Retina (tissue), 1 donor: ENCODE data around the gene WNK2.
"Not testable (repeated sequence)": the region's sequence is repeated elsewhere in the genome, so short reads cannot be mapped to it uniquely, and the experiment has no call there.

Experiments used
- DNase-seq: peaks from one replicate; pipeline ENCODE4 v3.0.0-alpha.2; 2016

WNK2 gene

DNA sequence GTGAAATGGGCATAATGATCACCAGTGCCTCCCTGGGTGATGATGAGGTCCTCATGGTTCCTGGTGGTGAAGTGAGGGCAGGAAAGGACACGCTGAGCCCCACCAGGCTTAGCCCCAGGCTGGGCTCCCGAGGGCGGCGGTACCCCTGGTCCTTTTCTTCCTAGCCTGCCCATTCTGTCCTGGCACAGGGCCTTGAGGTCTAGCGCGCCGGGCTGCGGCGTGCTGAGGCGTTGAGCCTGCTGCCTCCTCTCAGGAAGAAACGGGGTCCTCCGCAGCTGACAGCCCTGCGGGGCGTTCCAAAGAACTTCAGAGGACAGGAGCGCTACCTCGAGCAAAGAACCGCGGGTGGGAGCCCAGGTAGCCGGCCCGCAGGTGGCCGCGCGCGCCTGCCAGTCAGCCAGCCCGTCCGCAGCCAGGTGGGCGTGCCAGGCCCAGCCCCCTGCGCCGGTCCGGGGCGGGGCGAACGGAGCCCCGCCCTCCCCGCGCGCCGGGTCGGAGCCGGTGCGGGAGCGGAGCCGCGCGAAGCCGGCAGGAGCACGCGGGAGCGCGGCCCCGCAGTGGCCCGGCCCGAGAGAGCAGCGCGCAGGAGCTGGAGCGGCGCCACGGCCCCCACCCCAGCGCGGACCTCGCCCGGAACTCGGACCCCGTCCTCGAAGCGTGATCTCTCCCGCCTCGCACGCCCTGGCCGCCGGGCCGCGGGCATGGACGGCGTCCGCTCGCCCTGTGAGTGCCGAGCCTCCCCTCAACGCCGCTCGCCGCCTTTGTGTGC lies at the start of gene WNK2:
WNK2 (plus strand) TSS at position 477 of the 769 bp plus-strand sequence. CDS start 791 bp downstream, outside the sequence.
- peak; percentile 79 for DNase-seq

- no peak for DNase-seq
Observed at GRCh38 chr9:93134740-93135444, 49.0 kb upstream of the WNK2 start.

DNA sequence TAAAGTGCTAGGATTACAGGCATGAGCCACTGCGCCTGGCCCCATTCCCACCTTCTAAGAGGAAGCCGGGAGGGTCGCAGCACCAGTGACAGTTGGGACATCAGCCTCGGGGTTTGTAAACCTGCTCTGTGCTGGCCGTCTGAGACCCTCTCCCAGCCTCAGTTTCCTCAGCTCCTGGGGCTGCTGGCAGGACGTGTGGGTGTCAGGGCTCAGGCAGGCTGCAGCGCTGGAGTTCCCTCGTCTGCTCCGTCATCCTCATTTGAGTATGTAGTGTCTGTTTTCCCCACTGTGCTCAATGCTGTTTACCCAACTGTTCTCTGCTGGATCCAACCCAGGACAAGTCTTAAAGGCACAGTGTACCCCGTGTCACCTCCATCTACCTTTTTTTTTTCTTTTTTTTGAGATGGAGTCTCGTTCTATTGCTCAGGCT lies 47.9 kb upstream of the WNK2 start:
- no peak for DNase-seq

DNA sequence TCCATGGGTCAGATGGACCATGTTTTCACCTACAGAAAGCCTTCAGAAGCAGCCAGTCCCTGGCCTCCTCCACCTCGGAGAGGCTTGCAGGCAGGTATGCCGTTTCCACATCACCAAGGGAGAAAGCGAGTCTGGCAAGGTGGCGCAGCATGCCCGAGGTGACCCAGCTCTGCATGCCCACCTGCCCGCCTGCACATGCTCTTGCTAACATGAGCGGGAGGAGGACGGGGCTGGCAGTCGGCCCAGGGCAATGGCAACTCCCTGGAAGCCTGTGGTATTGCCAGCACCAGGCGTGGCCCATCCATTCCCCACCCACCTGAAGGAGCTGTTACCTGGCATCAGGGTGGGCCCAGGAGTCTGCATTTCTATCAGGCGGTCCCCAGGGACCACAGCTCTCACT lies 46.6 kb upstream of the WNK2 start:
- no peak for DNase-seq

GRCh38 chr9:93138171-93138764 lies 45.7 kb upstream of the WNK2 start:
- no peak for DNase-seq

- DNase-seq = no peak
Observed at GRCh38 chr9:93139365-93140182, 44.4 kb upstream of the WNK2 start.

DNA sequence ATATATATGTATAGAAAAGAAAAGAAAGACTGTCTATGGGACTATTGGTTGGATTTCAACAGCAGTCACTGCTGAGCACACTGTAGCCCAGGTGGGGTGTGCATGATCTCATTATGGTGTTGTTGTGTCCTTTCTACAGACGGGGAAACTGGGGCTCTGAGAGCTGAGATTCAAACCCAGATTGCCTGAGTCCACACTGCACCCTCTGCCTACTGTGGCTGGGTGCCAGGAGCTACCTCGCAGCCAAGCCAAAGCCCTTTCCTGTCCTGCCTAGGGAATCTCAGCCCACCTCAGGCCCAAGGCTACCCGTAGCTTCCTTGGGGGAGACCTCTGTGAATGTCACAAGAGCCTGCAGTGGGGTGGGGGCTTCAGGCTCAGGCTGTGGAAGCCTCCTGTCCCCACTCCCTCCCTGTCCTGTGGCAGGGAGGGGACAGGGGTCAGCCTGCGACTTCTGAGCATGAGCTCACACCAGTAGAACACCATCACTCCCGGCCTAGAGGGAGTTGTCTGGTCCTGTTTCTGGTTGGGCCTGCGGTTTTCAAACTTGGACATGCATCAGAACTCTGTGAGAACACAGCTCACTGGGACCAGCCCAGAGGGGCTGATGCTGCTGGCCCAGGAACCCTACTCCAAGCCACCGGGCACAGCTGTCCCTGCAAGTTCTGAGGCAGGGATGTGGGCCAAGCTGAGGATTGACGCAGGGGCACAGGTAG lies 42.0 kb upstream of the WNK2 start:
- DNase-seq = no peak

- no peak for DNase-seq
Observed at GRCh38 chr9:93143830-93144530, 40.0 kb upstream of the WNK2 start.

DNA sequence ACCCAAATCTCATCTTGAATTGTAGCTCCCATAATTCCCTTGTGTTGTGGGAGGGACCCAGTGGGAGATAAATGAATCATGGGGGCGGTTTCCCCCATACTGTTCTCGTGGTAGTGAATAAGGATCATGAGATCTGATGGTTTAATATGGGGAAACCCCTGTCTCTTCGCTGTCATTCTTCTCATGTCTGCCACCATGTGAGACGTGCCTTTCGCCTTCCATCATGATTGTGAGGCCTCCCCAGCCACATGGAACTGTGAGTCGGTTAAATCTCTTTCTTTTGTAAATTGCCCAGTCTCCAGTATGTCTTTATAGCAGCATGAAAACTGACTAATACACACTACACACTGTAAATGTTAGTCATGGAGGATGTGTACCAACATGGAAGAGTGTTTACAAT lies 37.2 kb upstream of the WNK2 start:
- DNase-seq = not testable (repeated sequence)

- DNase-seq = no peak
Observed at GRCh38 chr9:93147632-93148031, 36.3 kb upstream of the WNK2 start.

GRCh38 chr9:93148721-93149120 lies 35.2 kb upstream of the WNK2 start:
- DNase-seq = no peak

DNA sequence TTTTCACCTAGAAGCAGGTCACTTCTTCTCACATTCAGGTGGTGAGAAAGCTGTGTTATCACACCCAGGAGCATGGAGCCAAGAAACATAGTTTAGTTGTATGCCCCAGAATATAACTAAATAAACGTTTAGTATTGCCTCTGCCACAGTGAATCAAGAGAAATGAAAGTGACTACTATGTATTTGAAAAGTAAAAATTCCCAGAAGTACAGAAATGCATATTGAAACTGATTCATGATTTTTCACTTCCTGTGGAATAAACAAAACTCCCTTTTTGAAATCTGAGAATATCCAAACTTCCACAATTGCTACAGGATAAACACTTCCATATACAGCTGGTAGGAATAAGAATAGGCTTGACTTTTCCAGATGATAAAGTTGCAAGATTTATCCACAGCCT lies 34.6 kb upstream of the WNK2 start:
- no peak for DNase-seq

GRCh38 chr9:93151097-93151784 lies 32.7 kb upstream of the WNK2 start:
- no peak for DNase-seq

DNA sequence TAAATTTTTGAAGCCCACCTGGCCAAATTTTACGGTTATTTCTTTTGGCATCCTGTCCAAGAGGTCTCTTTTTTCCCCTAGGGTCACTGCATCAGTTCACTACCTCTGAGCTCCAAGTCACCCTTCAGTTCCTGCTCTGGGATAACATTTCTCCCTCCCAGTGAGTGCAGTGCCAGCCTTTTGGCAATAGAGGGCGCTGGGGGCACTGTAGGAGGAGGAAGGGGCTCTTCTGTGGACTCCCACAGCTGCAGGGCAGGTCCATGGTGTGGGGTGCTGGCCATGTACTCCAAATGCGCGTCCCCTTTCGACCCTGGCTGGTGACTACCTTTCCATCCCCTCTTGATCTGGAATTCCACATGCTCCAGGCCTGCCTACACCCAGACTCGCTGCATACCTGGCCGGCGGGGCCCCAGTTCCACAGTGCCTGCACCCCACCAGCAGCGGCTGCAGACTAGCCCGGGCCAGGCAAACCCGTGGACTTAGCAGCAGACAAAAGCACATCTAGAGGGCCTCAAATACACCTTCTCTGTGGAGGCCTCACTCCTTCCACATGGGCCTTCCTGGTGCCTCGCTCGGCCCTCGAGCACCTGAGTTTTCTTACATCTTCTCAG lies 29.5 kb upstream of the WNK2 start:
- peak; percentile 51 for DNase-seq

DNA sequence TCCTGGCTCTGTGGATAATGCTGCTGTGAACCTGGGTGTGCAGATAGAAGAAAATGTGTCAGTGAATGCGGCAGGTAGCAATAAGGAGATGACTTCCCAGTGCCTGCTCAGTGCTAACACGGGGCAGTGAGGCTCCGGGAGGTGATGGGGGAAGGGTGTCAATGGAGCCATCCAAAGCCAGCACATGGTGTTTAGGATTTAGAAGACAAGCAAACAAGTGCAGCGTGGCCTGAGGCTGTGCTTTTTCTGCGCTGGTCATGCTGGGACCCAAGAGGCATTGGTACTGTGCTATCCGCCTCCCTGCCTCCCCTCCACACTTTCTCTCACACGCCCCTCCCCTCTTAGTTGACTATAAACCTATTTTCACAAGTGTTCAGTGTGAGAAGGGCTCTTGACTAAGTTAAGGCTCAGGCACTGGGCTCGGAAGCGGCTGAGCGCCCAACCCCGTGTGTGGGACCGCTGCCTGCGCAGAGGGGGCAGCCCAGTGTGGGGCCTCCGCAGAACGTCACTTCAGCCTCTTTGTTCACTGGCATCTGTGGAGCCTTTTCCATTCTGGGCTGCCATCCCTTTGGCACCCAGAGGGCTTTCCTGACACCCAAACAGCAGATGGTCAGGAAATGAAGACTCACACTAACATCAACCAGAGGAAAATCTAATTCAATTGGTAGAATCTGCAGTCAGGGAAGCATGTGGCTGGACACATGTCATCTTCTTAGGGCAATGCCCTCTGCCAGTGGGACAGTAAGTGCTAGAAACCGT lies 28.0 kb upstream of the WNK2 start:
- DNase-seq = no peak

GRCh38 chr9:93156475-93157008 lies 27.4 kb upstream of the WNK2 start:
- DNase-seq = no peak

GRCh38 chr9:93159601-93160471 lies 24.1 kb upstream of the WNK2 start:
- DNase-seq = peak; percentile 93

GRCh38 chr9:93161786-93162562 lies 22.0 kb upstream of the WNK2 start:
- no peak for DNase-seq
